Cardiac atrium fibroblast (primary cell): ENCODE results near the gene MAMDC2. TPM values are rescaled to one million over a fixed set of nuclear protein-coding genes. Genes with fewer than 3 reads are reported as not detected.

Source experiments
- total RNA-seq: library from RNA; depleted of rRNA; stranded (reverse); fragments of >200 nt; gene quantifications from 2 replicates; pipeline ENCODE4 v1.2.3, GENCODE V29; 2015

The MAMDC2 gene, protein sequence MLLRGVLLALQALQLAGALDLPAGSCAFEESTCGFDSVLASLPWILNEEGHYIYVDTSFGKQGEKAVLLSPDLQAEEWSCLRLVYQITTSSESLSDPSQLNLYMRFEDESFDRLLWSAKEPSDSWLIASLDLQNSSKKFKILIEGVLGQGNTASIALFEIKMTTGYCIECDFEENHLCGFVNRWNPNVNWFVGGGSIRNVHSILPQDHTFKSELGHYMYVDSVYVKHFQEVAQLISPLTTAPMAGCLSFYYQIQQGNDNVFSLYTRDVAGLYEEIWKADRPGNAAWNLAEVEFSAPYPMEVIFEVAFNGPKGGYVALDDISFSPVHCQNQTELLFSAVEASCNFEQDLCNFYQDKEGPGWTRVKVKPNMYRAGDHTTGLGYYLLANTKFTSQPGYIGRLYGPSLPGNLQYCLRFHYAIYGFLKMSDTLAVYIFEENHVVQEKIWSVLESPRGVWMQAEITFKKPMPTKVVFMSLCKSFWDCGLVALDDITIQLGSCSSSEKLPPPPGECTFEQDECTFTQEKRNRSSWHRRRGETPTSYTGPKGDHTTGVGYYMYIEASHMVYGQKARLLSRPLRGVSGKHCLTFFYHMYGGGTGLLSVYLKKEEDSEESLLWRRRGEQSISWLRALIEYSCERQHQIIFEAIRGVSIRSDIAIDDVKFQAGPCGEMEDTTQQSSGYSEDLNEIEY
- 2.0 and 8.7 TPM in 2 replicates for total RNA-seq

DNA sequence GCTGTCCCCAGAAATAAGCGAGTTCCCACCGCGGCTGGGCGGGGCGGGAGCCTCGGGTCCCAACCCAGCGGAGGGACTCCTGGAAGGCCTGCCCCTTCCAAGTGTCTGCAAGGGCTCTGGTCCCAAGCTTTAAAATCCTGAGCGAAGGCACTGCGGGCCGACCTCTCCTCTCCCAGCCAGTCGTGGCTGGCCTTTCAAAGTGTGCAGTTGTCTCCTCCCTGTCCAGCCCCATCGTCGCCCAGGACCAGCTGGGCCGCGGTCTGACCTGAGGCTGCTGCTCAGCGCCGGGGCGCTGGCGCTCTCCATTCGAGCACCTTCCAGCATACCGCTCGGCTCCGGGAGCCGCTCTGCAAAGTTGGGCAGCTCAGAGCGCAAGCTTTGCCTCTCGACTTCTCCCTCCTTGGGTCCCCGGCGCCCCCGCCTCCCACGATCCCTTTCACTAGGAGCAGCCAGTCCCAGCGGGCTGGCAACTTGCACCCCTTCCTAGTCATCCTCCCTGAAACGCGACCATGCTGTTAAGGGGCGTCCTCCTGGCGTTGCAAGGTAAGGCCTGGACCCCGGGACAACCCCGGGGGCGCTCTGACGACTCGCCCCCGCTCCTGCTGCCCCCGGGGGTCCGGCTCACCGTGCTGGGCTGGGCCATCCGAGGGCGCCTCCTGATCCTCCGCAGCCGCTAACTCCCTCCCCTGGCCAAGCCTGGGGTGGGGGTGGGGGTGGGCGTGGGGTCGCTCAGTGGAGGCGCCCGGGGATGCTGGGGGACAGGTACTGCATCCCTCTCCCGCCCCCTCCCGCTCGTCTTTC lies at the start of gene MAMDC2:
TSS of gene MAMDC2 (plus strand) at position 160 of the 801 bp plus-strand sequence. CDS start at position 510, 350 bp downstream.

DNA sequence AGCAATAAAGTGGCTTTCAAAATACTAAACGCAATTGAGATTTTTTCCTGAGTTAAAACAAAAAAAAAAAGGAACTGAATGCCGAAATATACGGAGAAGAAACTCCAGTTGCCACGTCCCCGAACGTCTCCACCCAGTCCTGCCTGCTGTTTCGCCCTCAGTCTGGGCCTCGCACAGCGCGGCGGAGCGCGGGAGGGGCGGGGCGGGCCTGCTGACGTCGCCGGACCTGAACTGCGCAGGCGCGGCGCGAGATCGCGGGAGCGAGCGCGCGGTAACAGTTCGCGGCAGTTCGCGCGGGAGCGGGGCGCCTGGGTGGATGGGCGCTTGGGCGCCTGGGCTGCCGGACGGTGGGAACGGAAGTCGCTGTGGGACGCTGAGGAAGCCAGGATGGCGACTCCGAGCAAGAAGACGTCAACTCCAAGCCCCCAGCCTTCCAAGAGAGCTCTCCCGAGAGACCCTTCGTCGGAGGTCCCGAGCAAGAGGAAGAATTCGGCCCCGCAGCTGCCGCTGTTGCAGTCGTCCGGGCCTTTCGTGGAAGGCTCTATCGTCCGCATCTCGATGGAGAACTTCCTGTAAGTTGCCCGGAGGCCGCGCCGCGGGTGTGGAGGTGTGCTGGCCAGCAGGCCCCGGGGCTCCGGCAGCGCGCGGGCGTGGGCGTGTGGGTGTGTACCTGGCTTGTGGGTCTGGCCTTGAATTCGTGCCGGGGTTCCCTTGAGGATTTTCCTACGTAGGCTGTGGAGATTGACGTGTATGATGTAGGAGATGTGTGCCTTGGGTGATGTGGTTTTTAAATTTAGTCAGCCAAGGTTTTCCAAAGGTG lies 215.3 kb downstream of the MAMDC2 start, which contains the start of gene SMC5:
TSS of gene SMC5 (plus strand) at position 287 of the 820 bp plus-strand sequence. CDS start at position 388, 101 bp downstream.

Other genes with a start within 250 kb of the MAMDC2 start
- gene CFAP95, start 223.0 kb upstream of the MAMDC2 start, total RNA-seq = not detected in 2 replicates
- gene SMC5, start 215.1 kb downstream of the MAMDC2 start, total RNA-seq = 9.4 and 12.5 TPM in 2 replicates